CD4-positive, alpha-beta T cell treated with Interleukin-6 for 4 hours (primary cell): ENCODE data around the gene BOK.

Experiments used
- DNase-seq: peaks from one replicate; pipeline ENCODE4 v3.0.0-alpha.2; 2020; ENCODE audit warnings: mixed read lengths

Gene BOK

GRCh38 chr2:241539616-241540374, 18.8 kb upstream of the BOK start:
- DNase-seq: no peak

DNA sequence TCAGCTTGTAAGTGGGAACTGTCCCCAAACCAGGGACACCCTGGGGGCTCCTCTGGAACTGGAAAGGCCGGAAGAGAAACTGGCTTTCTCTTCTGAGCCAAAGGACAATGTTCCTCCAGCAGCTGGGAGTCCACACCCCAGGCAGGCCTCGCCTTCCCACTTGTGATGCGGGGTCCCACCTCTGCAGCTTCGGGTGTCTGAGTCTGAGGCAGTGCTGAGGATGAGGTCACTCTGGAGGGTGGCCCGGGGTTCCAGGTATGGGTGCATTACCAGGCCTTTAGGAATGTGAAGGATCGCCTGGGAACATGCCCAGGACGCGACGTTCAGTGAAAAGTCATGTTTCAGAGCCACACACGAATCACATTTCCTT, 18.2 kb upstream of the BOK start:
- no peak for DNase-seq

DNA sequence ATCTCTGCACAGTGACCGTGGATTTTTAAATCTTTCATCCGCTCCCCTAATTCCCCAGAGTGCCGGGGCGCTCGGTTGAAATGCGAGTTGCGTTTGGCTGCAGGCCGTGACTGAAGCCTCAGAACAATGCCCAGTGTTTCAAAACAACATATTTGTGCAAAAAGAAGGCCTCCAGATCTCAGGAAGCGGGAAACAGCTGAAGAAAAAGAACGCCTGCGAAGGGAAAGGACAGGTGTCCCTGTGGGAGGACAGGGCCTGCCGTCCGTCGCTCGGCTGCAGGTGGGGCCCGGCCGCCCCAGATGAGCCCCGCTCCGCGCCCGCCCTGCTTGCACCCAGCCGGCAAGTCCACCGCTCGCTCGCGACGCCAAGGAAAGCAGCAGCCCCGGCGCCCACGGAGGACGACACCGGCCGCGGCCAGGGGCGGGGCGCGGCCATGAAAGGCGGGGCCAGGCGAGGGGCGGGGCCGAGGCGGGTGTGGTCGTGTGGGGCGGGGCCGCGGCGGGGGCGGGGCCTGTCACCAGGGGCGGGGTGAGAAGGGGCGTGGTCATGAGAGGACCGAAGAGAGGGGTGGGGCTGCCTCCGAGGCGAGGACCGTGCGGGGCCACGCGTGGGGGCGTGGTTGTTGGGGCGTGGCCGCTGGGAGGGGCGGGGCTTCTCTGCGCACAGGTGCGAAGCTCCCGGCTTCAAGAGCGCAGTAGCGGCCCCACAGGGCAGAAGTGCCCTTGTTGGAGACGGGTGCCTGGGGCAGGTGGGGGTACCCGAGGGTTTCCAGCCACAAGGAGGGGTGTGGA, 17.6 kb upstream of the BOK start:
- DNase-seq: peak; percentile 44

DNA sequence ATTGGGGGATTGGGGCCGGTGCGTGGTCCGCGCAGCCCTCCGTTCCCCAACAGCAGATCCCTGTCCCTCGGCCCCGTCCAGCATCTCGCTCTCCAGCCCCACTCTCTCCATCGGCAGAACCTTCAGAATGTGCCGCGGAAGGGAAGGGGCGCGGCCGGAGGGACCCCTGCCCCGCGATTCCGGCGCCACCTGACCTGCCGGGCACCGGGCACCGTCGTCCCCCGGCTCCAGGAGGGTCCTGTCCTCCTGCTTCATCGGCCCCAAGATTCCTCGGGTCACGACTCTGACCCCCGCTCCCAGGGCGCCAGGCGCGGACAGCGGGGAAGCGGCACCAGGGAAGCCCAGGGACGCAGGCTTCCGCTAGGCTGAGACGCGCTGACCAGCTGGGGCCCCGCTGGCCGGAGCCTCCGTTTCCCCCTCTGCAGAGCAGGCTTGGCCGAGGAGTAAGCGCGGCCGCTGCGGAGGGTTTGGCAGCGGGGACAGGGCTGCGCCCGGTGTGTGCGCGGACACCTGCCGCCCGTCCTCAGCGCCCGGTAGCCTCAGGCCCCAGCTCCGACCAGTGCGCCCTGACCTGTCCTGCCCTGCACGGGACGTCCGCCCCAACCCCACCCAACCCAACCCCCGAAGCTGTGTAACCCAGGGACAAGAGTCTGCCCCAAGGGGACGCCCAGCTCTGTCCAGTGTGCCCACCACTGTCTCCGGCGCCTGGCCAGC, 16.8 kb upstream of the BOK start:
- no peak for DNase-seq

- no peak for DNase-seq
Observed at GRCh38 chr2:241542278-241542605, 16.3 kb upstream of the BOK start.

DNA sequence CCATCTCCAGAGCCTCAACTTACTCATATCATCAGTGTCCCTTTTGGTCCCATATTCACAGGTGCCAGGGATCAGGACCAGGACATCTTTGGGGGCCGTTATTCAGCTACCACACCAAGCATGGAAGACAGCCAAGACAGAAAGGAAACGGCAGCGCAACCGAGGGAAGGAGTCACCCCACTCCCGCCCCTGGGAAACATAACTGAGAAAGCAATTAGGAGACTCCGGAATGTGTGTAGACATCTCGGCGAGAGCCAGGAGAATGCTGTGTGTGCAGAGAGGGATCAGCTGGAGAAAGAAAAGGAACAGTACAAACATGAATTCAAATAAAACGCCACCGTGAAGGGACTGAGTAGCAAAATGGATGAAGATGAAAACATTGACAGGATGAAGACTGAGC, 13.4 kb upstream of the BOK start:
- DNase-seq: no peak

- DNase-seq: no peak
Observed at GRCh38 chr2:241545523-241546473, 12.7 kb upstream of the BOK start.

GRCh38 chr2:241546771-241547498, 11.6 kb upstream of the BOK start:
- DNase-seq: no peak

DNA sequence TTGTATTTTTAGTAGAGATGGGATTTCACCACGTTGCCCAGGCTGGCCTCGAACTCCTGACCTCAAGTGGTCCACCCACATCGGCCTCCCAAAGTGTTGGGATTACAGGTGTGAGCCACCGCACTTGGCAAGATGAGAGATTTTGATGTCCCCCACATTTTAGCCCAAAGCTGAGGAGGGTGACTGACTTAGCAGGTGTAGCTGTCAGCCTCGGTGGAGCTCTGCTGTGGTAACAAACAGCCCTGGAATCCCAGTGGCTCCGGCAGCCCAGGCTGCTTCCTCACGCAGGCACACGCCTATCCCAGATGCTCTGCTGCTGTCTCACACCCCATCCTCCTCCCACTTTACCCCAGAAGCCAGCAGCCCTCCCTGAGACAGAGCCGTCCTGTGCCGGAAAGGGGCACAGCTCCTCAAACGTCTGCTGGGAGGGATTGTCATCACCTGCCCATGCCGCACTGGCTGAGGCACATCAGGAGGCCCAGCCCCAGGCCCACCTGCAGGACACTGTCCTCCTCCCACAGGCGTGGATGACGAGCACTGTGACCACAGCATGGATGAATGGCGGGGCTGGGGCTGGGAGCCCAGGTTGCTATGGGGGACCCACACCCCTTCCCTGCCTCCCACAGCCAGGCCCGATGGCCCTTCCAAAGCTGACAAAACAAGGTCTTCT, 10.6 kb upstream of the BOK start:
- no peak for DNase-seq

DNA sequence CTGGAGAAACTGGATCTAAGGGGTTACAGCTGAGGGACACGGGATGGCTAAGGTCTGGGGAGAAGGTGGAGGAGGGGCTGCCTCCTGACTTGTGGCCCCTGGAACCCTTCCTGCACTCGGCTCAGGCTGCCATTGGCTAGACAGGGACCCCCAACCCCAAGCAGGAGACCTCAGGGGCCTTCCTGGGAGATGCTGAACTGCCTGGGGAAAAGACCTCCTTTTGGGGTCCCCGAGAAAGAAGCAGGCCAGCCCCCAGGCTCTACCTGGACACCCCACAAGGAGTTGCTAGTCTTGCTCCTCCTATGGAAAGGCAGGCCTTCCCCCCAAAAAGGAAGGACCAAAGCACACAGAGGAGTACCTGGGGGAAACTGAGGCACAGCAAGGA, 10.1 kb upstream of the BOK start:
- DNase-seq: no peak

DNA sequence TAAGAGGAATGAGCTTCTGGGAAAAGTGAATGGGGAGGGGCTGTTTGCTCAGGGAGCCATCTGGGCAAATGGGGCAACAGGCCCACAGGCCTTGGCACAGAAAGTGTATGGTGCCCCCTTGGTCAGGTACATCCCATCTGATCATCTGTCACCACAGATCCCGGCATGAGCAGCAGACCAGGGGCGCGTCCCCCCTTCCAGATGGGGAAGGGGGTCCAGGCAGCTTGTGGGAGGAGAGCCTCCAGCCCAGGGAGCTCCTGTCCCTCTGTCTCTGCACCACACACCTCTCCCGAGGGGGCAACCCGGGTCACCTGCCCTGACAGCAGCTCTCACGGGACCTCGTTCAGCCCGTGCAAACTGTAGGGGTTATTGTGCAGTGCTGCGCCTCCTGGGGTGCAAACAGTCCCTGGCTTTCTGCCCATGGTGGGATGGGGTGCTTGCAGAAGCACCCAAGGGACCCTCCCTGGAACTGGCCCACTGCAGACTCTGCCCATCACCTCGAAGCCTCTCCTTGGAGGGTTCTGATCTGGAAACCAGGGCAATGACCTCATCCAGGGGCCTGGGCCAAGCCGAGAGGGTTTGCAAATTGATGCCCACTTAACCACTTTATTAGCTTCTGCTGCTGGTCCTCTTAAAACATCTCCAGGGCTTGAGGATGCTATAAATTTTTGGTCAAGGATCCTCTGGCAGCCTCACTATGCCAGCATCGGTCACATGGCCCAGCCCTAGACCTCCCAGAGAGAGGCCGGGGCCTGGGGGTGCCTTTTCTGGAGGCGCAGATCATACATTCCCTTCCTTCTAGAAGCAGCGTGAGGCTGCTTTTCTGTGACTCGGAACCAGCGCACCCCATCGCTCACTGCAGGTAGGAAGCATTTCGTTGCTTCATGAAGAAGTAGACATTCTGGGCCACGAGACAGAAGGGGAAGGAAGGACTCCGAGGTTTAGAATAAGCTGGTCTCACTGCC, 7.6 kb upstream of the BOK start:
- no peak for DNase-seq

DNA sequence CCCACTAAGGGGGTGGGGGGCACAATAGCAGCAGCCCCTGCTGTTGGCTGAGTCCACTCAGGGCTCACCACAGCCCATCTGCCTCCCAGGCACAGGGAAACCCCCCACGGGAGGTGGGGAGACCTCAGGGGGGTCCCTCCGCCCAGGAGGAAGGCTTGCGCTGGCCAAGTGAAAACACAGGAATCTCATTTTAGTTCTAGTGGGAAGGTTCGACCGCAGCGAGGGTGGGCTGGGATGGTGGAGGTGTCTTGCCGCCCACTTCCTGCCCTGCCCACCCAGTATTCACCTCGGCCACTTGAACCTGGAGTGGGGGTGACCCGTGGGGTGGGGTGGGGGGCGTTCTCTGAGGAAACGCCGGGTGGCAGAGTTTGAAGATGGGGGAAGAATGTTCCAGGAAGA, 6.9 kb upstream of the BOK start:
- no peak for DNase-seq

DNA sequence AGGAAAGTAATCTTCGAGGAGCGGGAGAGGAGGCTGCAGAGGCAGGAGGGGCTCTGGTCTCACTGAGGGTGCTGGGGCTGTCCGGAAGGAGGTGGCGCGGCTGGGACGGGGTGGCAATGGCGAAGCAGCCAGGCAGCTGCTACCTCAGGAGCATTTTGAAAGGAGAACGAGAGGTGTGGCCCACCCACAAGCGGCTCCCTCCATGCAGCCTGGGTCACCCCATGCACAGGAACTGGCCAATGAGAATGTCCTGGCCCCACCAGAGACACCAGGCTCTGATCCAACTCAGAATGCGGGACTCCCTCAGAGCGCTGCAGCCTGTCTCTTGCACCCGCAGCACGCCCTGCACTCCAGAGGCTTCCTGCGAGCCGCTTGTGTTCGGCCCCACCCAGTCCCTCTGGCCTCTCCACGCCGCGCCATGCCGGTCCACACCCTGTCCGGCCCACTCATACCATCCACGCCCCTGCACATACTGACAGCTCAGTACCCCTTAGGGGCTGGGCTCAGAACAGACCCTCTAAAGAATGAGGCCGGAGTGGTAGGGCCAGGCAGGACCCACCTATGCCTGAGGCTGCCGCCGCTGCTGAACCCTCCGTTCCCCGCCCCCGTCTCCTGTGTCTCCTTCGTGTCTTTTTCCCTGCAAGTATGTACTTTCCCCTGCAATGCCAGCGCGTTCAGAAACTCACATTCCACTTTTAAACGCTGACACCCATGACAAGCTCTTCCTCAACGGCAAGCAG, 6.4 kb upstream of the BOK start:
- no peak for DNase-seq

DNA sequence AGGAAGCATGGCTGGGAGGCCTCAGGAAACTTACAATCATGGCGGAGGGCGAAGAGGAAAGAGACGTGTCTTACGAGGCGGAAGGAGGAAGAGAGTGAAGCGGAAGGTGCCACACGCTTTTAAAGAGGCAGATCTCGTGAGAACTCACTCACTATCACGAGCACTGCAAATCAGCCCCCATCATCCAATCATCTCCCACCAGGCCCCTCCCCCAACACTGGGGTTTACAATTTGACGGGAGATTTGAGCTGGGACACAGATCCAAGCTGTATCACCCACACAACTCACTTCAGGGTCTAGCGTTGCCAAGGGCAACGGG, 5.1 kb upstream of the BOK start:
- DNase-seq: no peak

- DNase-seq: no peak
Observed at GRCh38 chr2:241553981-241554380, 4.6 kb upstream of the BOK start.

GRCh38 chr2:241554610-241555322, 3.8 kb upstream of the BOK start:
- DNase-seq: no peak

GRCh38 chr2:241555711-241556110, 2.8 kb upstream of the BOK start:
- no peak for DNase-seq

DNA sequence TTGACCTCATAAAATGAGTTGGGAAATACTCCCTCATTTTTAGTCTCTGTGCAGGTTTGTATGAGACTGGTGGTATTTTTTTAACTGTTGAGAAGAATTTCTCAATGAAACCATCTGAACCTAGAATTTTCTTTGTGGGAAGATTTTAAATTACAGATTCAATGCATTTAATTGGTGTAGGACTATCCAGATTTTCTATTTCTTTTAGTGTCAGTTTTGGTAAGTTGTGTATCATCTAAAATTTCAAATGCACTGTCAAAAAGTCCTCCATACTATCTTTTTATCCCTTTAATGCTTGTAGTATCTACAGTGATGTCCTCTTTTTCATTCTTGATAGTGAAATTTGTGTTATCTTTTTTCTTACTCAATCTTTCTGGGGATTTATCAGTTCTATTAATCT, 1.8 kb upstream of the BOK start:
- DNase-seq: no peak
